GOT3 (cell line): Measurements from ENCODE around the gene OTOP2.
"Not testable (repeated sequence)": the region's sequence is repeated elsewhere in the genome, so short reads cannot be mapped to it uniquely, and the experiment has no call there.

ENCODE experiments used
- DNase-seq: peaks from one replicate; lab custom pipeline; 2025; ENCODE audit warnings: mixed read lengths; lab: John Stamatoyannopoulos, UW

Gene OTOP2

GRCh38 chr17:74951680-74952421 is 27.8 kb downstream of the OTOP2 start:
- no peak for DNase-seq

GRCh38 chr17:74952431-74953133 is 28.5 kb downstream of the OTOP2 start:
- DNase-seq: no peak

GRCh38 chr17:74953134-74953687 is 29.1 kb downstream of the OTOP2 start:
- no peak for DNase-seq

- no peak for DNase-seq
These were observed 30.0 kb downstream of the OTOP2 start for GRCh38 chr17:74954115-74954514.

GRCh38 chr17:74954665-74955421 is 30.8 kb downstream of the OTOP2 start:
- DNase-seq: no peak

GRCh38 chr17:74956093-74956492 is 32.0 kb downstream of the OTOP2 start:
- no peak for DNase-seq

GRCh38 chr17:74957935-74958740 is 34.1 kb downstream of the OTOP2 start:
- DNase-seq: peak; percentile 43

GRCh38 chr17:74959826-74960515 is 35.9 kb downstream of the OTOP2 start:
- DNase-seq: no peak

GRCh38 chr17:74960570-74961342 is 36.7 kb downstream of the OTOP2 start:
- no peak for DNase-seq

- DNase-seq: peak; percentile 30
These were observed 37.7 kb downstream of the OTOP2 start for GRCh38 chr17:74961657-74962350.

- no peak for DNase-seq
These were observed 38.7 kb downstream of the OTOP2 start for GRCh38 chr17:74962622-74963394.

GRCh38 chr17:74963656-74964055 is 39.6 kb downstream of the OTOP2 start:
- no peak for DNase-seq

GRCh38 chr17:74964246-74964761 is 40.2 kb downstream of the OTOP2 start:
- no peak for DNase-seq

- DNase-seq: no peak
These were observed 41.0 kb downstream of the OTOP2 start for GRCh38 chr17:74964988-74965622.

GRCh38 chr17:74968361-74968780 is 44.3 kb downstream of the OTOP2 start:
- no peak for DNase-seq

- not testable (repeated sequence) for DNase-seq
These were observed 45.4 kb downstream of the OTOP2 start for GRCh38 chr17:74969501-74969900.

GRCh38 chr17:74970395-74970794 is 46.3 kb downstream of the OTOP2 start:
- no peak for DNase-seq
